Measurements from ENCODE around the gene CSDE1. TPM values are rescaled to one million over a fixed set of nuclear protein-coding genes. Genes with fewer than 3 reads are reported as not detected.

Gene CSDE1
- total and polyA plus RNA-seq, 2 donors (not counting 1 experiment from before 2014, with no cell fraction given) = 374 to 1,392 TPM

- Histone ChIP-seq H3K4me2 (ENCODE audit: extremely low read depth, insufficient read depth, low read length) (no peak overlapping the region), H3K9ac (ENCODE audit: insufficient read depth, low read length) (no peak overlapping the region), H3K27ac (ENCODE audit: insufficient read depth, low read length) (no peak overlapping the region), H3K9me3 (ENCODE audit: control insufficient read depth, insufficient read depth, low read depth, low read length) (no peaks in the 10 kb centered on the region), H3K79me2 (ENCODE audit: control insufficient read depth, insufficient read depth, low read length) (peaks cover 2% of the 10 kb centered on the region), H3K4me1 (ENCODE audit: control insufficient read depth, extremely low read depth, insufficient read depth, low read length) (no peaks in the 10 kb centered on the region), H4K20me1 (ENCODE audit: control insufficient read depth, extremely low read depth, insufficient read depth, low read length) (no peaks in the 10 kb centered on the region), H2AFZ (ENCODE audit: low read length) (no peak overlapping the region), H3K27me3 (ENCODE audit: control insufficient read depth, insufficient read depth, low read length) (no peaks in the 10 kb centered on the region), H3K36me3 (ENCODE audit: control insufficient read depth, insufficient read depth, low read length) (peaks cover 6% of the 10 kb centered on the region), H3K4me3 (replicated peaks in 1 of 4; ENCODE audit: control extremely low read depth in 1 of 4, insufficient read depth in 1 of 4, low read depth in 3 of 4, low read length in 4 of 4) (no peak overlapping the region)
- TF ChIP-seq CTCF (conservative IDR thresholded peaks at IDR 0.05 in 1 of 2, IDR thresholded peaks at IDR 0.05 in 1 of 2; ENCODE audit: low read depth in 1 of 2, low read length in 2 of 2) = no peak
- TF ChIP-seq EZH2 (IDR thresholded peaks at IDR 0.05; ENCODE audit: low read length, missing control alignments) = no peak
- DNase-seq (ENCODE audit: low read depth in 2 of 2) = no peak
These were observed 29.2 kb downstream of the CSDE1 start for GRCh38 chr1:114728553-114728952.

- H3K36me3 ChIP-seq (ENCODE audit: control insufficient read depth, insufficient read depth, low read length) = peaks cover 11% of the 10 kb centered on the region
- H3K9me3 ChIP-seq (ENCODE audit: control insufficient read depth, insufficient read depth, low read depth, low read length) = no peaks in the 10 kb centered on the region
- H3K9ac ChIP-seq (ENCODE audit: insufficient read depth, low read length) = no peak overlapping the region
- H3K4me2 ChIP-seq (ENCODE audit: extremely low read depth, insufficient read depth, low read length) = no peak overlapping the region
- no peaks in the 10 kb centered on the region for H3K27me3 ChIP-seq (ENCODE audit: control insufficient read depth, insufficient read depth, low read length)
- H4K20me1 ChIP-seq (ENCODE audit: control insufficient read depth, extremely low read depth, insufficient read depth, low read length) = no peaks in the 10 kb centered on the region
- H3K79me2 ChIP-seq (ENCODE audit: control insufficient read depth, insufficient read depth, low read length) = peaks cover 2% of the 10 kb centered on the region
- no peaks in the 10 kb centered on the region for H3K4me1 ChIP-seq (ENCODE audit: control insufficient read depth, extremely low read depth, insufficient read depth, low read length)
- H2AFZ ChIP-seq (ENCODE audit: low read length) = no peak overlapping the region
- TF ChIP-seq CTCF (conservative IDR thresholded peaks at IDR 0.05 in 1 of 2, IDR thresholded peaks at IDR 0.05 in 1 of 2; ENCODE audit: low read depth in 1 of 2, low read length in 2 of 2) (no peak), EZH2 (IDR thresholded peaks at IDR 0.05; ENCODE audit: low read length, missing control alignments) (no peak)
- H3K27ac ChIP-seq (ENCODE audit: insufficient read depth, low read length) = no peak overlapping the region
- no peak overlapping the region for H3K4me3 ChIP-seq (replicated peaks in 1 of 4; ENCODE audit: control extremely low read depth in 1 of 4, insufficient read depth in 1 of 4, low read depth in 3 of 4, low read length in 4 of 4)
- DNase-seq (ENCODE audit: low read depth in 2 of 2) = no peak
These were observed 32.6 kb downstream of the CSDE1 start for GRCh38 chr1:114725230-114725629.

- no peak overlapping the region for H3K27ac ChIP-seq (ENCODE audit: insufficient read depth, low read length)
- no peak for DNase-seq (ENCODE audit: low read depth in 2 of 2)
These were observed 33.9 kb downstream of the CSDE1 start for GRCh38 chr1:114723915-114724314.

More at GRCh38 chr1:114723915-114724314, 33.9 kb downstream of the CSDE1 start:
- Histone ChIP-seq H3K4me2 (ENCODE audit: extremely low read depth, insufficient read depth, low read length) (no peak overlapping the region), H2AFZ (ENCODE audit: low read length) (no peak overlapping the region), H3K79me2 (ENCODE audit: control insufficient read depth, insufficient read depth, low read length) (no peaks in the 10 kb centered on the region), H3K36me3 (ENCODE audit: control insufficient read depth, insufficient read depth, low read length) (peaks cover 15% of the 10 kb centered on the region), H4K20me1 (ENCODE audit: control insufficient read depth, extremely low read depth, insufficient read depth, low read length) (no peaks in the 10 kb centered on the region), H3K4me1 (ENCODE audit: control insufficient read depth, extremely low read depth, insufficient read depth, low read length) (no peaks in the 10 kb centered on the region), H3K9ac (ENCODE audit: insufficient read depth, low read length) (no peak overlapping the region), H3K4me3 (replicated peaks in 1 of 4; ENCODE audit: control extremely low read depth in 1 of 4, insufficient read depth in 1 of 4, low read depth in 3 of 4, low read length in 4 of 4) (no peak overlapping the region), H3K27me3 (ENCODE audit: control insufficient read depth, insufficient read depth, low read length) (no peaks in the 10 kb centered on the region), H3K9me3 (ENCODE audit: control insufficient read depth, insufficient read depth, low read depth, low read length) (no peaks in the 10 kb centered on the region)
- TF ChIP-seq EZH2 (IDR thresholded peaks at IDR 0.05; ENCODE audit: low read length, missing control alignments) (no peak), CTCF (conservative IDR thresholded peaks at IDR 0.05 in 1 of 2, IDR thresholded peaks at IDR 0.05 in 1 of 2; ENCODE audit: low read depth in 1 of 2, low read length in 2 of 2) (no peak)

Data from fibroblast of lung (primary cell).